Right cardiac atrium (tissue), 5 donors: Measurements from ENCODE around the gene SYT1. TPM values are rescaled to one million over a fixed set of nuclear protein-coding genes. Genes with fewer than 3 reads are reported as not detected.

ENCODE experiments used
- ATAC-seq, 2 donors: fragments of 200-7000 bp; cut with Tn5 transposase; one replicate each; pipeline versions ENCODE4 v1.8.0 to v1.9.1; 2020; ENCODE audit warnings: moderate library complexity in 2 of 2, mild to moderate bottlenecking in 1 of 2
- DNase-seq, 3 donors: peaks; one replicate each; pipeline ENCODE4 v3.0.0-alpha.2; 2020
- H3K27ac ChIP-seq: one replicate; pipeline ENCODE4 v1.5.1; 2013; ENCODE audit warnings: mild to moderate bottlenecking, low read length, control low read depth, moderate library complexity
- H3K27me3 ChIP-seq: one replicate; pipeline ENCODE4 v1.6.1; 2013; ENCODE audit not compliant: control insufficient read depth, insufficient read depth
- H3K4me1 ChIP-seq: one replicate; pipeline ENCODE4 v1.6.1; 2013; ENCODE audit warnings: low read length; ENCODE audit not compliant: control insufficient read depth, insufficient read depth
- H3K4me3 ChIP-seq: one replicate; pipeline ENCODE4 v1.5.1; 2013; ENCODE audit warnings: low read length, control low read depth
- H3K9me3 ChIP-seq: one replicate; pipeline ENCODE4 v1.6.1; 2013; ENCODE audit warnings: low read length; ENCODE audit not compliant: control insufficient read depth
- WGBS: extraction: QIAGEN DNeasy Blood & Tissue Kit; methylation state at CpG from one replicate; pipeline ENCODE4 v1.1.7; 2013; 5-methylcytosine and 5-hydroxymethylcytosine counted together
- intact Hi-C, 4 donors: fragments of 100-400 bp; cut with DNase I; formaldehyde crosslinking; loops; one replicate each; pipeline versions ENCODE4 v1.11.0 to v1.14.0; 2022 to 2023
- polyA plus RNA-seq: library from polyadenylated mRNA; stranded (reverse); fragments of 200-250 nt; gene quantifications from one replicate; pipeline ENCODE4 v1.2.3, GENCODE V29; 2013
- total RNA-seq, 4 donors: library from RNA; stranded (reverse); fragmentation: NEBNext Ultra II Directional; extraction: Animal tissue kit (Norgen Biotek cat#: 25700); gene quantifications; one replicate each; pipeline ENCODE4 v1.2.1, GENCODE V29; 2021
- donor health status: healthy with polysubstance abuse.
- donor health status: DM: no; HTN: yes; CAD: no.
- donor health status: DM: no; HTN: no; CAD: no.
- donor health status: DM: no; HTN: yes; CAD: no; lungs with severe emphysema.
- donor health status: DM: yes; HTN: yes; CAD: no.

Gene SYT1
- total and polyA plus RNA-seq, 5 donors = 0.20 to 0.53 (median 0.27) TPM; not detected in 1

DNA sequence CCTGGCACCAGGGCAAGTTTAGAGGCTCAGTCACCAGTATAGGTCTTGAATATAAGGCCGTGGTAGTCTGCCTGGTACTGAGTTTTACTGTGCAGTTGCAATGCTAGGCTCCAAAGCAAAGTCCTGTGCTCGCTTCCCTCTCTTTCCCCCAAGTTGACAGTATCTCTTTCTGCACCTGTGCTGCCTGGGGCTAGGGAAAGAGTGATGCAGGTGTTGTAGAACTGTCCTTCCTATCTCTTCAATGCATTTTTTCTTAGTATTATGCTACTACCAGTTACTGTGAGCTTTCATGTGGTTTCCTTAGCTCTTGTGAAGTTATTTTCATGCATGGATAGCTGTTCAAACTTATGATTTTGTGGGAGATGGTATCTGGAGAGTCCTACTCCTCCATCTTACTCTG, 359.2 kb downstream of the SYT1 start:
- Histone ChIP-seq H3K4me1 (no peaks in the 10 kb centered on the region), H3K9me3 (no peaks in the 10 kb centered on the region), H3K27me3 (no peaks in the 10 kb centered on the region), H3K27ac (no peak overlapping the region), H3K4me3 (no peak overlapping the region)
- ATAC-seq = no peak
- intact Hi-C loops = no loop called here
- DNase-seq = no peak
- 86% methylated on average over 2 of the region's 2 CpGs for WGBS

DNA sequence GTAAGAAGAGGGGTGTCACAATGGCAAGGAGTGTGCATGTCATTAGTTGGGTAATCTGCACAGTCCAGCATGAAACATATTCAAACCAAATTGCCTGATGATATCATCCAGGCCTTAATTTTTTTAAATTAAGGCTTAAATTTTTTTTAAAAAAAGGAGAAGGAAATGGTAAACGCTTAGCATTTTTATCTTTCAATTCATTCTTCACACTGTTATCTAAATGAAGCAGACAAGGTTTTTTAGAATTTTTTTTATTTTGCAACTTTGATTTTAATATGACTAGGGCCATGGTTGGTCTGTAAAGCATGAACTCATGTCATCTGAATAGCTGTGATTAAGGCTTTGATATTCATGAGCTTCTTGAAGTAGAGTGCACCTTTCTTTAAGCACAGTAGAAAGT, 362.5 kb downstream of the SYT1 start:
- H3K27ac ChIP-seq = no peak overlapping the region
- DNase-seq (no peak), ATAC-seq (no peak)
- H3K4me3 ChIP-seq = no peak overlapping the region
- H3K27me3 ChIP-seq = no peaks in the 10 kb centered on the region
- no peaks in the 10 kb centered on the region for H3K4me1 ChIP-seq
- WGBS = 42% methylated on average over 1 of the region's 1 CpG
- H3K9me3 ChIP-seq = no peaks in the 10 kb centered on the region
- intact Hi-C loops = no loop called here

DNA sequence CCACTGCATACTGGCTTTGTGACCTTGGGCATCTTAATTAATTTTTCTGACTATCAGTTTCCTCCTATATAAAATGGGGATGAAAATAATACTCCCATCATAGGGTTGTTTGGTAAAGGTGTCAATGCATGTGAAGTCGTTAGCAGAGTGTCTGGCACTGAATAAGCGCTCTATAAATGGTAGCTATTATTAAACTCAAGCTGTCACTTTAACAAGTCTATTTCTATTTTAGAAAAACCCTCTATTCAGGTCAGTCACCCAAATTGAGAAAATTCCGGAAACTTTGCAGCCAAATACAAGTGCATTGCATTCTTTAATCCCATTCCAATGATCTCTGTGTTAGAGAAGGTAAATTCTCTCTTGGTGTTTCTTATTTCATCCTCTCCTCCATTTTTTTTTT, 363.1 kb downstream of the SYT1 start:
- intact Hi-C loops = no loop called here
- H3K27me3 ChIP-seq = no peaks in the 10 kb centered on the region
- H3K4me3 ChIP-seq = no peak overlapping the region
- WGBS = 79% methylated on average over 3 of the region's 3 CpGs
- H3K4me1 ChIP-seq = no peaks in the 10 kb centered on the region
- ATAC-seq (no peak), DNase-seq (no peak)
- no peaks in the 10 kb centered on the region for H3K9me3 ChIP-seq
- no peak overlapping the region for H3K27ac ChIP-seq

DNA sequence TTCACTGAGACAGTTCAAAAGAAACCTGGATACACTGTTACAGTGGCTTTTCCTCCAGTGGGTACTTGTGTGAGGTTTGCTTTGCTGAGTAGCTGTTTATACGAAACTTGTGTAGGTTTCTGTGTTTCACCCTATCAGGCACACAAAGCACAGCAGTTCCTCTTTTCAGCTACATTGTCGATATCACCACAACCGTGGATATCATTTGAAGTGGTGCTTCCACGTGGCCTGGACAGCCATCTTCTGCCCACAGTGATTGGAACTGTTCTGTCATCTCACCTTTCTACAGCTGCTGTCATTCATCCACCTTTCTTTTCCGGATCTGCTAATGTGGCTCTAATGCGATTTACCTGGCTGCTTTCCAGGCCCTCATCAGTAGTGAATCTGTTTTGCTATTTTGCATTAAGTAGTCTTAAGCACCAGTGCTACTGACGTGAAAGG, 368.8 kb downstream of the SYT1 start:
- ATAC-seq (no peak), DNase-seq (no peak)
- WGBS = 62% methylated on average over 7 of the region's 7 CpGs
- no peak overlapping the region for H3K4me3 ChIP-seq
- H3K4me1 ChIP-seq = no peaks in the 10 kb centered on the region
- intact Hi-C loops = no loop called here
- H3K9me3 ChIP-seq = no peaks in the 10 kb centered on the region
- H3K27ac ChIP-seq = no peak overlapping the region
- no peaks in the 10 kb centered on the region for H3K27me3 ChIP-seq

DNA sequence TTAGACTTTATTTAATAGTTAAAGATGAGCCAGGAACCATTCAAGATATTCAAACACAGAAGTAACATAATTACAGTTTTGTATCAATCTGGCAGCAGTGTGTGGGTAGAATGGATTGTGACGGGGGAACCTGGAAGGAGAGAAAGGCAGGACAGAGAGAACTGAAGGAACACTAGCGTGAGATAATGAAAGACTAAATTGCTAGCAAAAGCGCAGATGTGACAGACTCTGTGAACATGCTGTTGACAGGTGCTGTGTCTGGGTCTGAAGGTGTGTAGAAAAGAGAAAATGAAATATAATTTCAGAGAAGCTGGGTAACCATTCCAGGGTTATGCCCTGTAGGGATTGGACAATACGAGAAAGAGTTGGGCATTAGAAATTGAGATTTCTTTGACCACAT, 372.3 kb downstream of the SYT1 start:
- H3K27me3 ChIP-seq = no peaks in the 10 kb centered on the region
- DNase-seq = no peak
- intact Hi-C loops = no loop called here
- H3K4me3 ChIP-seq = no peak overlapping the region
- no peaks in the 10 kb centered on the region for H3K4me1 ChIP-seq
- 89% methylated on average over 4 of the region's 4 CpGs for WGBS
- H3K27ac ChIP-seq = no peak overlapping the region
- ATAC-seq = no peak
- H3K9me3 ChIP-seq = no peaks in the 10 kb centered on the region

DNA sequence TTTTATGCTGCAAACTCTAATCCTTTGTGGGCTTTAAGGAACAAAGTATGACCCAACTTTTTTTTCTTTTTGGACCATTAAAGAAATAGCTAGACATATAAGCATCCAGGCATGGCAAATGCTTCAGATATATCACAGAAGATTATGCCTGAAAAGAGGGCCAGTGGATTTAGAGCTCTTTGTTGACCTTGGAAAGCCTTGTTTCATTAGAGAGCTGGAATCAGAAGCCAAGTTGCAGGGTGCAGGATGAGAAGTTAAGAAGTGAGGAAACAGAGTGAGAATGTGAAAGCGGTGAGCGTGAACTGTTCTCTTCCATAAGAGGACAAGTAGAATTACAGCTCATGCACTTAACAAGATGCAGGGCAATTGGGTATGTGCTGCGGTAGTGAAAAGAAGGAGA, 373.7 kb downstream of the SYT1 start:
- DNase-seq (no peak), ATAC-seq (no peak)
- Histone ChIP-seq H3K9me3 (no peaks in the 10 kb centered on the region), H3K4me1 (no peaks in the 10 kb centered on the region), H3K4me3 (no peak overlapping the region), H3K27ac (no peak overlapping the region), H3K27me3 (no peaks in the 10 kb centered on the region)
- 78% methylated on average over 3 of the region's 3 CpGs for WGBS
- intact Hi-C loops = no loop called here

DNA sequence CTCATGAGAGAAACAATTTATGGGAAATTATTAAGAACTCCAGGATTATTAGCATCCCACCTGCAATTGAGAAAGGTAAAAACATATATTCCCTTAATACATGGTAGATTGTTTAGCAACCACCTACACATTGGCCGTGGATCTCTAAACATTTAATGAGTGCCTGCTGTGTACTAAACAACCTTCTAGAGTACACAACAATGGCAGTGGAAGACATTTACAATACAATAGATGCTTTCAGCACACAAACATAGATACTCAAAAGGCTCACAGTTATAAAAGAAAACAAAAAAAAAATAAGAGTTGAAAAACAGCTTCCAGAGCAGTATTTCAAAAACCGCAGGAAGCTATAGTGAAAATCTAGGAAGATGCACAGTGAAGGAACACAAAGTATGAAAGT, 382.9 kb downstream of the SYT1 start:
- H3K4me1 ChIP-seq = no peaks in the 10 kb centered on the region
- no peak for ATAC-seq
- no peaks in the 10 kb centered on the region for H3K27me3 ChIP-seq
- H3K9me3 ChIP-seq = no peaks in the 10 kb centered on the region
- intact Hi-C loops = no loop called here
- H3K27ac ChIP-seq = no peak overlapping the region
- no peak for DNase-seq
- H3K4me3 ChIP-seq = no peak overlapping the region
- 89% methylated on average over 2 of the region's 2 CpGs for WGBS

DNA sequence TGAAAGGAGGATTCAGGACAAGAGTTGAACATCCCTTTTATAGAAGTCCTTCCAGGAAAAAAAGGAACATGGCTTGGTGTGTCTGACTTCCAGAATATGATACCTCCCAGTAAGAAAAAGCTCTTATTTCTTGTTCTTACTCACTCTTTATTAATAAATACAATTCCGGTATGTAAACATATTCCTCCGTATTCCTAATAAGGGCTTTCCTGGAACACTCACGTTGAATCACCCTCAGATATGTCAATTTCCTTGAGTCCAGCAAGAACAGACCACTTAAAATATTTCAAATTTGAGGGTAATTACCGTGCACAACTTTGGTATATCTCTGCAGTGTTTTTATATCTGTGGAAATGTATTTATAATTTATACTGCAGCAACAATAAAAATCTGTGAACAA, 385.6 kb downstream of the SYT1 start:
- intact Hi-C loops = no loop called here
- 89% methylated on average over 4 of the region's 4 CpGs for WGBS
- DNase-seq (no peak), ATAC-seq (no peak)
- no peak overlapping the region for H3K4me3 ChIP-seq
- H3K27ac ChIP-seq = no peak overlapping the region
- H3K27me3 ChIP-seq = no peaks in the 10 kb centered on the region
- no peaks in the 10 kb centered on the region for H3K4me1 ChIP-seq
- H3K9me3 ChIP-seq = no peaks in the 10 kb centered on the region

DNA sequence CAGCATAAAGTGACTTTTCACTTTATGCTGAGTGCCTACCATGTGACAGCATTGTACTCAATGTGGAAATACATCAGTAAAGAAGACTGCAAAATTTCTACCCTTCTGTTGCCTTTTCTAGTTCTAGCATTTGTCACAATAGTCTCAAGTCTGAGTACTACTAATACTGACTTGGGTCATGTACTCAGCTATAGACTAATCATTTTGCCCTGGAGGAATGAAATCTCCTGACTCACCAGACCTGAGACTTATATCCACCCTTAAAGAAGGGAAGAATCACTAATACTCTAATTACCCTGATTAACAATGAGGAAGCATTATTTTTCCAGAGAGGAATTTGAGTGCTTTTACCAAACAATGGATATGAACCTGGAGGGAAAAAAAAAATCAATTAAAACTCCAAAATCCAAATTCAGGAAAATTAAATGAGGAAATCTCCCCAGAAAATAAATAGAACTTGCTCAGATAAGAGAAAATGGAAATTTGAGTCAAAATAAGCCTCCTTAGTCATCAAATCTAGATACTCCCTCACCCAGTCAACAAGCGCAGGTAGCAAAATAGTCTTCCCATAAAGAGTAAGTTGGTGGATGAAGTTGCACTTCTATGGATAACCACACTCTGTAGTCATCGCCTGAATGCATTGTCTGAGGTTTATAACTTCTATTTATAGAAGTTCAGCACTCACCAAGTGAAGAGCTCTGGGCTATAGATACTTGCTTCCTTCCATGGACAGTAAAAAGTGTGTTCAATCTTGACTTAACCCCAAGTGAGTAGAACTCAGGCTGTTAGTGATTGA, 386.6 kb downstream of the SYT1 start:
- Histone ChIP-seq H3K9me3 (no peaks in the 10 kb centered on the region), H3K27ac (no peak overlapping the region), H3K27me3 (no peaks in the 10 kb centered on the region), H3K4me3 (no peak overlapping the region), H3K4me1 (no peaks in the 10 kb centered on the region)
- intact Hi-C loops = no loop called here
- no peak for ATAC-seq
- 70% methylated on average over 2 of the region's 2 CpGs for WGBS
- no peak for DNase-seq

DNA sequence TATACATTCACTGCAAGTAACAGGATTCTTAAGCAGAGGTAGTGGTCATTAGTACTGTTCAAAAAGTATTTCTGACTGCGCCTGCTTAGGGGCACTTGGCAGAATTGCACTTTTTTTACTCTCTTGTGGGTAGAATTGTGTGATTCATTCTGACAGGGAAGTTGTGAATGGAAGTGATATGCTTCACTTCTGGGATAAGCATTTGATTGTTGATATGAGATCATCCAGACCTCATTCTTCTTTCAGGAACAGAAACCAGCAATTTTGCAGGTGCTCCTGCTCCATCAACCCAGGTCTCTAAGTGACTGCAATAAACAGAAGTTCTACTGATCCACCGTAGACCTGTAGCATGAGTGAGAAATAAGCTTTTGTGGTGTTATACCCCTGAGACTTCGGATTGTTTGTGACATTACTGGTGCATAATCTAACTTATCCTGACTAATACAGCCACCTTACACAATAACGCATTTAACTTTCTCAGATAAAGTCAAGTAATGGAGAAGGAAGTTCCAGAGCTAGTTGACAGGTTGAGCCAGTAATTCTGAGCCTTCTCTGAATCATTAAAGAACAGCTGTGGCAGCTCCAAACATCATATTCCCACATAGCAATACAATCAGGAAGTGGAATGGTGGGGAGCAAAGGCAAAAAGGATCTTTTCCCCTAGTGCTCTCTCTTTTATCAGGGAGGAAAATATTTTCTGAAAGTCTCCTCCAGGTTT, 387.9 kb downstream of the SYT1 start:
- 69% methylated on average over 4 of the region's 4 CpGs for WGBS
- H3K27me3 ChIP-seq = no peaks in the 10 kb centered on the region
- H3K27ac ChIP-seq = no peak overlapping the region
- DNase-seq (no peak), ATAC-seq (no peak)
- intact Hi-C loops = no loop called here
- no peak overlapping the region for H3K4me3 ChIP-seq
- no peaks in the 10 kb centered on the region for H3K4me1 ChIP-seq
- no peaks in the 10 kb centered on the region for H3K9me3 ChIP-seq

DNA sequence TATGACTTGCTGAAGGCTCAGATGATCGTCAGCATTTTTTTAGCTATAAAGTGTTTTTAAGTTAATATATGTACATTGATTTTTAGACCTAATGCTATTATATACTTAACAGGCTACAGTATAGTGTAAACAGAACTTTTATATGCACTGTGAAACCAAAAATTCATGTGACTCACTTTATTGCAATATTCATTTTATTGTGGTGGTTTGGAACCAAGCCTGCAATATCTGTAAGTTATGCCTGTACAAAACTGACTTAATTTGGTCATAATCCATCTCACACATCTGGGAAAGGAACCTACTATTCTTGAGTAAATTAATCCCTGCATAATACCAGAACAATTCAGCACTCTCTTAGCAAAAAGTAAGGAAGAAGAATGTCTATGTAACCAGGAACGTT, 390.7 kb downstream of the SYT1 start:
- no peaks in the 10 kb centered on the region for H3K27me3 ChIP-seq
- intact Hi-C loops = no loop called here
- no peak overlapping the region for H3K27ac ChIP-seq
- DNase-seq = no peak
- no peak for ATAC-seq
- H3K4me1 ChIP-seq = no peaks in the 10 kb centered on the region
- WGBS = 74% methylated on average over 2 of the region's 2 CpGs
- H3K4me3 ChIP-seq = no peak overlapping the region
- H3K9me3 ChIP-seq = no peaks in the 10 kb centered on the region
